T47D (cell line): ENCODE data around the gene MCOLN3.
"Not testable (repeated sequence)": the region's sequence is repeated elsewhere in the genome, so short reads cannot be mapped to it uniquely, and the experiment has no call there.

Experiments used
- DNase-seq, 2 experiments: peaks; one replicate each; pipeline versions ENCODE4 v3.0.0 to v3.0.0-alpha.2; 2011 to 2012; ENCODE audit warnings: low read depth in 1 of 2, low spot score in 1 of 2
- JUND ChIP-seq: IDR thresholded peaks from 2 replicates; pipeline ENCODE4 v1.6.1; 2012; ENCODE audit warnings: low read depth
- in situ Hi-C: cut with HindIII; loops from 2 replicates; pipeline ENCODE4 v1.10.0; 2016; ENCODE audit warnings: low sequenced_read_pairs, low pct_unique_long_range_greater_than_20kb

Gene MCOLN3

DNA sequence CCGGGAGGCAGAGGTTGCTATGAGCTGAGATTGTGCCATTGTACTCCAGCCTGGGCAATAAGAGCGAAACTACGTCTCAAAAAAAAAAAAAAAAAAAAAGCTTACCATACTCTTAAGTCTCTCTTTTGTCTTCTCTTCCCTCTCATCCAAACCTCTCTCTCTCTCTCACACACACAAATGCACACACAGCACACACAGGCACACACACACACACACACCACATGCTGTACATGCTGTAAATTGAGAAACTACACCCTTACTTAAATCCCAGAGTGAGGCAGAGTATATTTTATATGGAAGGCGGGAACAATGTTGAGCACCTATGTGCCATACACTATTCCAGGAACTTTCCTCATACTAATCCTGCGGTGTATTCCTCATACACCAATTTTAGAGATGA is 6.5 kb downstream of the MCOLN3 start:
- DNase-seq = no peak
- in situ Hi-C loops = no loop called here
- TF ChIP-seq JUND = no peak

DNA sequence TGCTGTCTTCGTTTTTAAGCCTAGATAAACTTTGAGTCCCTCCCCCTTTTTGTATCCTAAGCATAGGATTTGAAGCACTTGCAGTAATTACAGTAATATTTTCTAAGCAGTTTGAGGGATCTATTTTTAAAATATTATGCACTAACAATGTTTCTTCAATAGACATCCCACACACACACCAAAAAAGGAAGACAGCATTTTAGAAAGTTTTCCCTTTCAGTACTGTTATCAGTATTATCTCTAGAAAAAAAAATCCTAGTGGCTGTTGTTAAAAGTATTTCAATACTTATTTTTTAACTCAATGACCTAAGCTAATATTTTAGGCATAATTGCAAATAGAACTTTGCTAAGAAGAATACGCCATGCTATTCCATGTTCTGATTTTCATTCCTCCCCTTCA is 15.1 kb downstream of the MCOLN3 start:
- in situ Hi-C loops = no loop called here
- TF ChIP-seq JUND = no peak
- no peak for DNase-seq

- no peak for DNase-seq
- in situ Hi-C loops = no loop called here
- no peak for TF ChIP-seq JUND
These were observed 17.8 kb downstream of the MCOLN3 start for GRCh38 chr1:85030536-85030935.

GRCh38 chr1:85028151-85028550 is 20.1 kb downstream of the MCOLN3 start:
- in situ Hi-C loops = no loop called here
- no peak for TF ChIP-seq JUND
- DNase-seq = no peak

DNA sequence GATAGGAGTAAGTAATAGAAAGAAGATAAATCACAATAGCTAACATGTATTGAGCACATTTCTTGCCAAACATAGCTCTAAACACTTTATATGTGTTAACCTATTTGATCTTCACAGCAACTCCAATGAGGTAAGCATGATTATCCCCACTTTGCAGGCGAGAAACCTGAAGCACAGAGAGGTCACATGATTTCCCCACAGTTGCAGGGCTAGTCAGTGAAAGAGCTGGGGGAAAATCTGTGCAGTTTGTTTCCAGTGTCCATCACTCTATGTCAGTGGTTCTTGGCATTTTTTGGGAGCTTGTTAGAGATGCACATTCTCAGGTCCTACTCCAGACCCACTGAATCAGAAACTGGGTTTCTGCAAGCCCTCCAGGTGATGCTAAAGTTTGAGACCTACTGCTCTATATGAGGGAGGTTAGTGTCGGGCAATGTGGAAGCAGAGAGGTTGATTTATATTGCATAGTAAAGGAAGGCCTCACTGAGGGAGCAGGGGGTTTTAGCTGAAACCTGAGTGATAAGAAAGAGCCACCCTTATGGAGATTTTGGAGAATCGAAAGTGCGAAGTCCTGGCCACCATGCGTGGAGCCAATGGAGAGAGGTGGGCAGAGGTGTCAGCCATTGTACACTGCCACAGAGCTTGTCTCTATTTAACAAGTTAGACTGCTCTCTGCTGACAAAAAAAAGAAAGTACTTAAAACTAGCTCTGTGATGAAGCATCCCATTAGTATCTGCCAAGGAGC is 20.9 kb downstream of the MCOLN3 start:
- peak; percentile 9 to 18 for DNase-seq
- no peak for TF ChIP-seq JUND
- in situ Hi-C loops = no loop called here

DNA sequence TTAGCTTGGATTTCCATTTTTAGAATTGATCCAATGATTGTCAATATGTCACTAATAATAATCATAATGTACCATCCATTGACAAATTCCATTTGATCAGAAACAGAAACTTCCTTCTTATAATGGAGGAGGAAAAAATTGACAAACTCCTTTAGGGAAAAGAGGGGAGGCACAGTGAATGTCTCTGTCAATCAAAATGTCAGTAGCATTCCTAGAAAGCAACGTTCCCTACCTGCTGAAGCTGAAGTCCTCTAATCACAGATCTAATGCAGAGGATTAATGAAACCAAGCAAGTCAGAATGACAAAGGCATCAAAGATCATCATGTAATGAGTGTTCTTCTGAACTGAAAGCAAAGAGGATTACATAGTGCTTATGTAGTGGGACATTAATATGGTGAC is 22.4 kb downstream of the MCOLN3 start:
- in situ Hi-C loops = no loop called here
- TF ChIP-seq JUND = no peak
- DNase-seq = no peak

DNA sequence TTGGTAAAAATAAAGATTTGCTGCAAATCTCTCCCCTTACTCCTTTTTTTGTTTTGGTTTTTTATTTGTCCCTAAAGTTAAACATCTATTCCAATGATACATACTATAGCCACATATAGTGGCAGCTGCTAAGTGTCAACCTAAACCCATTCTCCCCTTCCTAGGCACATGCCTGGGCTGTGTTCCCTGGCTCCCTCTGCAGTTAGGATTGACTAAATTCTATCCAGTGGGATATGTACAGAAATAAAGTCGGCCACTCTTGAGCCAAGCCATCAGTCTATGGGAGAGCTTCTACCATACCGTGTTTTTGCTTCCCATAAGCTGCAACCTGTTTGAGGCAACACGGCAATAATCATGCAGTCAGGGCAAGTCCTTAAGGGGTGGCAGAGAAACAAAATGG is 23.6 kb downstream of the MCOLN3 start:
- no peak for TF ChIP-seq JUND
- in situ Hi-C loops = no loop called here
- DNase-seq = peak in 1 of 2 experiments; percentile 36

DNA sequence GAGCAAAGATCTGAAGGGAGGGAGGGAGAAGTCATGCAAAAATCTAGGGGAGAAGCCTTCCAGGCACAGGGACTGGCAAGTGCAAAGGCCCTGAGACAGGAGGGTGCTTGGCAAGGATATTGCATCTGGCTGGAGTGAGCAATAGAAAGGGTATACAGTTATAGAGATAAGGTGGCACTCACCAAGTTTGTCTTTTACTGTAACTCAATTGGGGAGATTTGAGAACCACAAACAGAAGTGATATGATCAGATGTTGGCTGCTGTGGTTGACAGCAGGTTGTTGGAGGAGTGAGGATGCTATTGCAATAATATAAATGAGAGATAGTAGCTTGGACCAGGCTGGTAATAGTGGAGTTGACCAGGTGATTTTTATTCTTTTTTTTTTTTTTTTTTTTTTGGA is 25.6 kb downstream of the MCOLN3 start:
- DNase-seq = no peak
- no peak for TF ChIP-seq JUND
- in situ Hi-C loops = no loop called here

GRCh38 chr1:85019994-85020393 is 28.3 kb downstream of the MCOLN3 start:
- no peak for DNase-seq
- TF ChIP-seq JUND = no peak
- in situ Hi-C loops = no loop called here

DNA sequence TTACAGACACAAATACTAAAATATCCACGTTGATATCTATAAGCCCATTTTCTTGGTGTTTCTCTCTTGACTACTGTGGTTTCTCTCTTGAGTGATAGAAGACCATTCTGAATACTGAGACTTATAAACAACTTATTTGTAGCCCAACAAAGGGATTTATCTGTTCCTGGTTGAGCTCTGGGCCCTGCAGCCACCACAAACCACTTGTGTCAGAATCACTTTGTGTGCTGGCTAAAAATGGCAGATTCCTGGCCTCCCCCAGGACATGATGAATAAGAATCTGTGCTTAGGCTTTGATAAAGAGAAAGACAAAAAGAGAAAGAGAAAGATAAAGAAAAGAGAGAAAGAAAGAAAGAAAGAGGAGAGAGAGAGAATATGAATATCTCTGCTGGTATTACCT is 32.5 kb downstream of the MCOLN3 start:
- TF ChIP-seq JUND = no peak
- in situ Hi-C loops = no loop called here
- DNase-seq = no peak

- in situ Hi-C loops, DNase-seq: not testable (repeated sequence)
These were observed 42.7 kb downstream of the MCOLN3 start for GRCh38 chr1:85005641-85006040.

DNA sequence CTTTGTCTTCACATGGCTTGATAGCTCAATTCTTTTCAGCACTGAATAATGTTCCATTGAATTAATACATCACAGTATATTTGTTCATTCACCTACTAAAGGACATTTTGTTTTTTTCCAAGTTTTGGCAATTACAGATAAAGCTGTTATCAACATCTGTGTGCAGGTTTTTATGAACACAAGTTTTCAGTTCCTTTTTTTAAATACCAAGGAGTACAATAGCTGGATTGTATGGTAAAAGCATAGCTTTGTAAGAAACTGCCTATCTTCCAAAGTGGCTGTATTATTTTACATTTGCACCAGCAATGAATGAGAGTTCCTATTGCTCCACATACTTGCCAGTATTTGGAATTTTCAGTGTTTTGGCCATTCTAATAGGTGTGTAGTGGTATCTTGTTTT is 46.6 kb downstream of the MCOLN3 start:
- TF ChIP-seq JUND = no peak
- DNase-seq = no peak
- in situ Hi-C loops = no loop called here

GRCh38 chr1:84998642-84999280 is 49.5 kb downstream of the MCOLN3 start:
- no peak for DNase-seq
- in situ Hi-C loops = no loop called here
- no peak for TF ChIP-seq JUND
